Muscle layer of colon (tissue), 2 donors: ENCODE data around the gene TBX15.

Experiments used
- H3K27ac ChIP-seq: one replicate; pipeline ENCODE4 v1.7.0; 2013; ENCODE audit warnings: low read depth, mild to moderate bottlenecking, low read length, moderate library complexity
- H3K27me3 ChIP-seq, 2 donors: one replicate each; pipeline ENCODE4 v1.7.0; 2013; ENCODE audit warnings: low read length in 2 of 2, mild to moderate bottlenecking in 2 of 2; ENCODE audit not compliant: insufficient read depth in 2 of 2, control insufficient read depth in 1 of 2
- H3K36me3 ChIP-seq: one replicate; pipeline ENCODE4 v1.7.0; 2013; ENCODE audit warnings: mild to moderate bottlenecking, low read length; ENCODE audit not compliant: insufficient read depth
- H3K4me1 ChIP-seq: one replicate; pipeline ENCODE4 v1.7.0; 2013; ENCODE audit warnings: mild to moderate bottlenecking, low read length; ENCODE audit not compliant: insufficient read depth
- H3K4me3 ChIP-seq, 2 donors: one replicate each; pipeline ENCODE4 v1.7.0; 2013; ENCODE audit warnings: low read length in 2 of 2, low read depth in 1 of 2, mild to moderate bottlenecking in 1 of 2, moderate library complexity in 1 of 2
- H3K9ac ChIP-seq: one replicate; pipeline ENCODE4 v1.7.0; 2013; ENCODE audit warnings: low read length
- H3K9me3 ChIP-seq: one replicate; pipeline ENCODE4 v1.7.0; 2013; ENCODE audit warnings: mild to moderate bottlenecking, low read length
- donor health status: abdominal sarcoma.
- donor health status: Adenocarcinoma of cecum.

The TBX15 gene

DNA sequence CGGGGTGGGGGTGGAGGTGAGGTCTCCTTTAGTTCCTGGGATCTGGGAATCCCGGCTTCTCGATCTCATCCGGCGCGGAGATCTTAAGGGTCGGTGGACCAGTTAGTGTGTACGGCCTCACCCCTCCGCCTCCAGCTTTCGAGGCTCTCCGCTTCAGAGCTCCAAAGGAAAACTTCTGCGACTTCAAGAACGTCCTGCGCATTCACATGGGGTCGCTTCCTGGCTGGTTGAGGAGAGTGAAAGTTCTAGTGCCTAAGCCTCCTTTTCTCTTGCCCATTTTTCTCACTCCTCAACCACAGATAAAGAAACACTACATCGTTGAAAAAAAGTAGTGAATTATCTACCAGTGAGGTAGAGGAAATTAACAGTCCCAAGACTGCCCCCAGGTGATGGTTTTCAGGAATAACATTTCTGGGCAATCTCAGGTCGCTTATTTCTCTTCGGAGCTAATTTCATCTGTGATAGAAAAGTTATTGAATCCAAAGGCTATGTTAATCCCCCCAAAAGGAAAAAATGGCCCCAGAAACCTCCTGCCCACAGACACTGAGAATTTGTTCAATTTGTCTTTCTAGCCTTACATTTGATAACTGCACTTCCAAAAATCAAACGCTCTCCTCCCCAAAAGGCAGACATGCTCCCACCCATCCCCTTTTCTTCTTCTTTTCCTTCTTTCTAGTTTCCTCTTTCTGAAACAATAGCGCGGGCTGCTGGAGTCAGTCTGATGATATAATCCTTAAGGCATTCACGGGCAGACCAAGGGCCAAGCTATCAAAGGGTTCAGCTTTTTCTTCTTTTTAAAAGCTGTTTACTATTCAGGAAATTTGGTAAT, 20.6 kb upstream of the TBX15 start:
- H3K4me3 ChIP-seq = peak overlapping the region; percentile 20 to 55
- peaks cover 49% of the 10 kb centered on the region in 2 donors for H3K27me3 ChIP-seq
- H3K4me1 ChIP-seq = peaks cover 15% of the 10 kb centered on the region
- no peak overlapping the region for H3K9ac ChIP-seq
- H3K36me3 ChIP-seq = no peaks in the 10 kb centered on the region
- H3K9me3 ChIP-seq = no peaks in the 10 kb centered on the region
- H3K27ac ChIP-seq = no peak overlapping the region

DNA sequence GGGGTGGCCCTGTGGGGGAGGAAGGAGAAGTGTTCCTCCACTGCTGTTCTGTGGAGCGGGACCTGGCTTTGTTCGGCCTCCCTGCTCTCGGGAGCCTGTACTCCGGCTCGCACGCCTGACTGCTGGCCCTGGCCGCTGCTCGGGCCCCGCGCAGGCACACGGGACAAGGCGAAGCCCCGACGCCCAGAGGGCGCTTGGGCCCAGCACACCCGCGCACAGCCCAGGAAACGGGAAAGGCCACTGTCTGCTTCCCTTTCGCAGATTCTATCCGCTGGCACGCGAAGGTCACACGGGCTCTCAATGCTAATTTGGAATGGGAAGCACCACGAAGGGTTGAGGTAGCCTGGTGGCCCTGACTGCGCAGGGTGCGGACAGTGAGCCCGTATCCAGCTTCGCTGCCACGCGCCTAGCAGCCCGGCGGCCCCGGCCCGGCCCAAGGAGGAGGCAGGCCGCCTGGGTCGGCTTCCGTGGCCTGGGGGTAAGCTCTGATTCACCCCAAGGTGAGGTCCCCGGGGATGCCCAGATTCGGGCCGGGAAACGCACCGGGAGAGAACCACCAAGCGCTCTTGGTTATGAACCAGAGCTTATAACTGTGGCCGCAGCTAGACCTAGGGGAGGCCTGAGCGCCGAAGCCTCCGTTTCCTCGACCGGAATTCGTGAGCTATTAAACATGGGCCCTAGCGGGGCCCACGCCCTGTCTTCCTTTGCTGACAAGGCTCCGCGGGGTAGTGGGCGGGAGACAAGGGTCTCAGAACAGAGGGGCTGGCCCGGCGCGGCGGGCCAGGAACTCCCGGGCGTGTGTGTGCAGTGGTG, 19.7 kb upstream of the TBX15 start:
- no peaks in the 10 kb centered on the region for H3K9me3 ChIP-seq
- H3K36me3 ChIP-seq = no peaks in the 10 kb centered on the region
- H3K27me3 ChIP-seq = peaks cover 54 to 57% of the 10 kb centered on the region in 2 donors
- no peak overlapping the region for H3K9ac ChIP-seq
- peak overlapping the region; percentile 20 to 55 for H3K4me3 ChIP-seq
- peaks cover 15% of the 10 kb centered on the region for H3K4me1 ChIP-seq
- no peak overlapping the region for H3K27ac ChIP-seq

DNA sequence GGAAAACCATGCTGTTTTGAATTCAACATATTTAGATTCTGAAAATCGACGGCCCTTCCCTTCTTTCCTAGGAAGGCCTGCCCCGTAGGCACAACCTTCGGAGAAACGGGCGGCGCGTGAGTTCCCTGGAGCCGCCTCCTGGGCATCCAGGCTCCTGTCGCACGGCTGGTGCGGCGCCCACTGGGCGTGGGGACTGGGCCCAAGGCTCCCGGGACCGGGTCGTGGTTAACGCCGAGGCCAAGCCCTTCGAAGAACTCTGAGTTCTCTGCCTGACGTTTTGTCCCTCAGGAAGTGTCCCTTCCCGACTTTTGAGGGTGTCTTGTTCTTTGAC, 19.2 kb upstream of the TBX15 start:
- peaks cover 60 to 63% of the 10 kb centered on the region in 2 donors for H3K27me3 ChIP-seq
- H3K9me3 ChIP-seq = no peaks in the 10 kb centered on the region
- no peaks in the 10 kb centered on the region for H3K36me3 ChIP-seq
- H3K4me1 ChIP-seq = peaks cover 15% of the 10 kb centered on the region
- H3K9ac ChIP-seq = no peak overlapping the region
- no peak overlapping the region for H3K27ac ChIP-seq
- no peak overlapping the region for H3K4me3 ChIP-seq

DNA sequence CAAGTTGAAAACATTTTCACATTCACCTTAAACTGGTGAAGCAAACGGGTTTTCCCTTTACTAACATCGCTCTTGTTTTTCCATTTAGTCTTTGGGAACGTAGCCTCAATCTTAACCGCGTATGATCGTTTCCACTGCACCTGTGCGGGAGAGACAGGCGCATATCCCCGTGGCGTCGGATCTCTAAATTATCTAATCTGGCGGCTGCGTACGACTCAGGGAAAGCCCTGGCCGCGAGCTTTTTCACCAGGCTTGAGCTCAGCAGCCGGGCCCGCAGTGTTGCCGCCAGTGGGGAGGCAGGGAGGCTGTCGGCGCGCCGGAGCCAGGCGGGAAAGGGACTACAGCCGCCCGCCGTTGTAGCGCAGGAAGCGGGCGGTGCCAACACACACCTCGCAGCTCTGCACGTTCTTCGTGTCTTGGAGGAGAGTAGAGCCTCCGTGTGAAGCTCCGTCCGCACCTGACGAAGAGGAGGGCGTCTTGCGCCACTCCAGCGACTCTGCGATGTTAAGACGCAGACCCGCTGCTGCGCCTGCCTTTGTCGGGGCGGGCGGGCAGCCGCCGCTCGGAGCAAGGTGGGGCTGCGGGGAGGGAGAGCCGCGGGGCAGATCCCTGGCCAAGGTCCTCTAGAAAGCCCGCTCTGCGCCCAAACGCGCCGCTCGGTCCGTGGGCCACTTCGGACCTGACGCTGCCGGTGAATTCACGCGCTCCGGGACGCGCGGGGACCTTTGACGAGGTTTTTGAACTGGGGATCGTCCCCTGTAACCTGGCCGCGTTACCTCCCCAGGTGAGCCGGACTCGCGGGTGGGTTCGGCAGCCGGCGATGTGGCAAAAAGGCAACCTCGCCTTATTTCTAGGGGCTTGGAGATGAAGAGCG, 18.5 kb upstream of the TBX15 start:
- no peak overlapping the region for H3K4me3 ChIP-seq
- peaks cover 67 to 69% of the 10 kb centered on the region in 2 donors for H3K27me3 ChIP-seq
- H3K27ac ChIP-seq = no peak overlapping the region
- no peaks in the 10 kb centered on the region for H3K36me3 ChIP-seq
- no peaks in the 10 kb centered on the region for H3K9me3 ChIP-seq
- no peak overlapping the region for H3K9ac ChIP-seq
- H3K4me1 ChIP-seq = peaks cover 15% of the 10 kb centered on the region

DNA sequence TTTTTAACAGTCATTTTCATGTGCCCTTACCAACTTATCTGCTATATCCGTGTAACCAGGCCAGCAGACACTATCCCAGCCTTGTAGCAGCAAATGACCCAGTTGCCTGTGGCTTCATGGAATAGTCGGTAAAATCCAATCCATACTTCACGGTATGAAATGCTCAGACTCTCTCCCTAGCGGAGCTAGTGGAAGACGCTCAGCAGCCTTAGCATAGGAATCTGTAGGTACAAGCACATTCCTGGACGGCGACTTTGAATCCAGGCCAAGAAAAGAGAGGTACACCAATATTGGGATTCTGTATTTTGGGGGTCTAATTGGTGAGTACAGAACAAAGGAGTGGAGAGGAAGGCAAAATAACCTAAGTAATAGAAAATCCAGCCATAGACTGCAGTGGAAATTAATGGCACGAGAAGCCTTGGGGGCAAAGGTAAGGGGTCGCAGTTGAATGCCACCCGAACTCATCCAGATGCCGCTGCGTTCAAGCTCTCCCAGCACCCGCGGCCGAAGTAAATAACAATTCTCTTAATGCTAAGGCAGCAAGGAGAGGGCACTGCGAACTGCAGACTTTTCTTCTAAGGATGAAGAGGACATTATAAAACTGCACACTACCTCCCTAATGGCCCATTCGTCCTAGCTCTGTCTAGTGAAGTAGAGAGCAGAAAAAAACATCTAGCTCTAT, 17.7 kb upstream of the TBX15 start:
- Histone ChIP-seq H3K4me3 (no peak overlapping the region), H3K9ac (no peak overlapping the region), H3K27ac (no peak overlapping the region), H3K4me1 (peaks cover 17% of the 10 kb centered on the region), H3K36me3 (no peaks in the 10 kb centered on the region), H3K27me3 (peaks cover 71 to 74% of the 10 kb centered on the region in 2 donors), H3K9me3 (no peaks in the 10 kb centered on the region)

DNA sequence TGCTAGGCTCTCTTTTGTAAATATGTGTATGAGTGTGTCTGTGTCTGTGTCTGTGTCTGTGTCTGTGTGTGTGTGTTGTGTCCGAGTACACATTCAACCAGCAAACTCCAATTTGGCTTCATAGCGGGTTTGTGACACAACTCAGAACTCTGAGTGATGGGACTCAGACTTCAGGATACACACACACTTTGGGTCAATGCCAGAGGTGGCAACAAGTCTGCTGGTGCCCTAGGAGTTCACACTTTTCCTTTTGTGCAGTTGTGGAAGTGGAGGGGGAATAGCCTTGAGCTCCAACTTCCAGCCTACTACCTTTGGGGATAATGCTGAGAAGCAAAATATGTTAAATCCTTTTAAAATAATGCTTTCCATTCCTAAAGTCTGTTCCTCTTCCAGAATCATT, 16.6 kb upstream of the TBX15 start:
- Histone ChIP-seq H3K4me1 (peaks cover 25% of the 10 kb centered on the region), H3K9me3 (no peaks in the 10 kb centered on the region), H3K36me3 (no peaks in the 10 kb centered on the region), H3K9ac (no peak overlapping the region), H3K4me3 (no peak overlapping the region), H3K27me3 (peaks cover 82 to 85% of the 10 kb centered on the region in 2 donors), H3K27ac (no peak overlapping the region)

DNA sequence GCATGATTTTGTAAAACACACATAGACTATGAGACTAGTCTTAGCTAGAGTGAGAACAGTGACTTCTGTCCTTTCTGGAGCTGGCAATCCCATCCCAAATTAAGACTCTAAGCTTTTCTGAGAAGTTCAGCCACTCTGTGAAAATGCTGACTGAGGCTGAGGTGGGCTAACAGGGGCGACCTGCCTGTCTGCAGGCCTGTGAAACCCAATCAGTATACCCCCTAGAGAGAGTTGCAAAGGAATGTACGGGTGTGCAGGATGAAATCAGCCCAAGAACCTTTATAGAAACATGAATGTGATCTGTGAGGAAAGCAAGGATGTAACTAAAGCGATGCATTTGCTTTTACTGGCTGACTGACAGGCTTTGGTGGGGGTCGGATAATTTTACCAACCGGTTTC, 16.0 kb upstream of the TBX15 start:
- H3K27ac ChIP-seq = no peak overlapping the region
- H3K4me3 ChIP-seq = no peak overlapping the region
- H3K27me3 ChIP-seq = peaks cover 86 to 92% of the 10 kb centered on the region in 2 donors
- H3K9me3 ChIP-seq = no peaks in the 10 kb centered on the region
- no peak overlapping the region for H3K9ac ChIP-seq
- no peaks in the 10 kb centered on the region for H3K36me3 ChIP-seq
- H3K4me1 ChIP-seq = peaks cover 25% of the 10 kb centered on the region

DNA sequence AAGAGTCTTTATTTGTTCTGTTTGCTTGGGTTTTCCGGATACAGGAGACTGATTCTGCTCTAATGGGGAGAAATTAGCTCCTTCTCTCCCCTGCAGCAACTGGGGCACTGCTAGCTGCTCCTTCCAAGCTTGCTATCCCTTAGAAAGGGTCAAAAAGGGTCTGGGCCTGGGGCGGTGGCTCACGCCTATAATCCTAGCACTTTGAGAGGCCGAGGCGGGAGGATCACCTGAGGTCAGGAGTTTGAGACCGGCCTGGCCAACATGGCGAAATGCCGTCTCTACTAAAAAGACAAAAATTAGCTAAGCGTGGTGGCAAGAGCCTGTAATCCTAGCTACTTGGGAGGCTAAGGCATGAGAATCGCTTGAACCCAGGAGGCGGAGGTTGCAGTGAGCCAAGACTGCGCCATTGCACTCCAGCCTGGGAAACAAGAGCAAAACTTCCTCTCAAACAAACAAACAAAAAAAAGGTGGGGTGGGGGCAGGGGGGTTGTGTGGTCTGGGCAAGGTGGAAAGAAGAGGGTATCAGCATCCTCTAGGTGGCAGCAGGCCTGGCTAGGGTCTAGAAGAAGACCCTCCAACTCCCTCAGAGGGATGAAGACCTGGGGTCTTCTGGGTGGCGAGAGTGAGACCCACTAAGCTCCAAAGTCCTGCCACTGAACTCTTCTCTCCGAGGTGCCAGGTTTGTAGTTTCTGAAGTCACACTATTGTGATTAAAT, 15.4 kb upstream of the TBX15 start:
- H3K9me3 ChIP-seq = no peaks in the 10 kb centered on the region

DNA sequence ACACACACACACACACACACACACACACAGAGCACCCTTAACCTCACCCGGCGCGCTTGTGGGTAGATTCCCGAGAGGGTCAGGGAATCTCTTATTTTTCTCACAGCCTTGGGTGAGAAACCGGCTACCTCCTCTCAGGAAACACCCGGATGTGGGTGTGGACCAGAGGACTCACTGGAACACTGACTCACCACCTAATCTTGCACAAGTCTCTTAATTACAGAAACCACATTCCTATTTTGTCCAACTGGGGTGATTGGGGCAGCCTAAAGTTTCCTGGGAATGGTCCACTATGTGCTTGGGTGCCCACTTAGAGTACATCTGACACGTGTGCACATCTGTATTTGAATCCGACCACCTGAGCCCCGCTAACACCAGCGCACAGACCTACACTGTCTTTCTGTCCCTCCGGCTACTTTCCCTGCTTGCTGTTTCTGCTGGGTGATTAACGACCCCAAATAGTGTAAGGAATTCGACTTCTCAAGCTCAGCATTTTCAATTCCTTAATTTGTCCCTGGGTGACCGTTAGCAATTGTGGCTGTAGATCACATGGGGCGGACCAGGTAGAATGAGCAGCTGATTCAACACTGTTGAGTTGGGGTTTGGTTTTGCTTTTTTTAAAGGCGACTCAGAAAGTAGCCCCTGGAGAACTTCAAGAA, 14.0 kb upstream of the TBX15 start:
- peaks cover 10% of the 10 kb centered on the region for H3K4me1 ChIP-seq
- H3K9ac ChIP-seq = no peak overlapping the region
- H3K4me3 ChIP-seq = no peak overlapping the region
- H3K27me3 ChIP-seq = peaks cover 86 to 93% of the 10 kb centered on the region in 2 donors
- H3K36me3 ChIP-seq = no peaks in the 10 kb centered on the region
- no peak overlapping the region for H3K27ac ChIP-seq
- no peaks in the 10 kb centered on the region for H3K9me3 ChIP-seq

More for the DNA sequence above, 15.4 kb upstream of the TBX15 start:
- no peak overlapping the region for H3K4me3 ChIP-seq
- H3K4me1 ChIP-seq = peaks cover 21% of the 10 kb centered on the region
- no peak overlapping the region for H3K9ac ChIP-seq
- H3K27ac ChIP-seq = no peak overlapping the region
- H3K36me3 ChIP-seq = no peaks in the 10 kb centered on the region
- H3K27me3 ChIP-seq = peaks cover 88 to 96% of the 10 kb centered on the region in 2 donors
